ENCODE results near the gene MRPL40.
A peak's percentile ranks its signal among the peaks of the same experiment; 100 is the strongest.

Gene MRPL40

DNA sequence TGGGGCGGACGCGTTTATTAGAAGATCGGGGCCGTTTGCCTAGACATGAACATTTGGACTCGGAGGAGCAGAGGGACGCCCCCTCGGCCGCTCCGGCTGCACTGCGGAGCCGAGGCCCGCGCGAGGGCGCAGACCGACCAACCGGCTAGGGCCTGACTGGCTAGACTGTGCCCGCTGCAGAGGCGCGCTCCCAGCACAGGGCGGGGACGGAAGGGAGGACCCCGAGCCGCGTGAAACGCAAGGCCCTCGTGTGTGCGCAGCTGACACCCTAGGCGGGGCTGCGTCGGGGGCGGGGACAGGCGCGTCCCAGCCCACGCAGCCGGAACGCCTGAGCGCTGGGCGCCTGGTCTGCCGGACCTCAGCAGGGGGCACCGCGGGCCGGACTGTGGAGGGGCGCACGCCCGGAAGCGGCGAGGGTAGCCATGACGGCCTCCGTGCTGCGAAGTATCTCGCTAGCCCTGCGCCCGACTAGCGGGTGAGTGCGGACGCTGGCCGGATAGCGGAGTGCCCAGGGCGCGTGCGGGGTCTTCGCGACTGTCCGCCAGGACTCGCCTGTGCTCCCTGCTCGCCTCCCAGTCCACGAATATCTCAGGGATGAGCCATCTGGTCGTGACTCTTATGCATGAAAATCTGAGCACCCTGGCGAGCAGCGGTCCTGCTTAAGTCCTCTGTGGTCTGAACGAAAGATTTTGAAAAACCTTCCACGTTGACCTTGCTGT lies at the start of gene MRPL40:
Gene MRPL40, plus strand, starts transcription at position 413 of the 719 bp plus-strand sequence. Its CDS starts 10 bp downstream, at position 423.
- Mint-ChIP-seq H3K4me3 (peak within 1 kb of the TSS; percentile 92), H3K9me3 (no peaks in the 10 kb centered on the region), H3K27ac (peak within 1 kb of the TSS; percentile 93), H3K36me3 (ENCODE audit: low read depth) (peaks cover 16% of the 10 kb centered on the region), H3K4me1 (ENCODE audit: low read depth) (peaks cover 28% of the 10 kb centered on the region), H3K27me3 (ENCODE audit: low read depth) (no peaks in the 10 kb centered on the region)
- DNase-seq (ENCODE audit: low spot score), result peak; percentile 92

DNA sequence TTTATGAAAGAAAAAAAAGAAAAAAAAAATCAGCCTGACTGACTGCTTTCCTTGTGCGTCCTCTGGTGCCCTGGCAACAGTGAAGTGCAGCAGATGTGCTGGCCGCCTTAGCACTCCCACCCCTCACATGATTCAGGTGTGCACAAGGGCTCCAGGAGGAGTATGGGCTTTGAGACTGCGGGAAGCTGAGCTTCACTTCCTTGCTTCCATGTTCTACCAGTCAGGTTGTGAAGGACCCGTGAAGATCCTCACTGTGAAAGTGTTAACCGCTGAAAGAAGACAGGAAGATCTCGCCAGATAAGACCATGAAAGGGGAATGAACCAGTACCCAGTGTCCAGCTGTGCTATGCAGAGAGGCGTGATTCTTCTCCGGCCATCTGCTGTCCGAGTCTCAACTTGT lies 49.1 kb upstream of the MRPL40 start:
- H3K36me3 Mint-ChIP-seq (ENCODE audit: low read depth), result peaks cover 39% of the 10 kb centered on the region
- no peak for DNase-seq (ENCODE audit: low spot score)
- no peaks in the 10 kb centered on the region for H3K27me3 Mint-ChIP-seq (ENCODE audit: low read depth)
- H3K27ac Mint-ChIP-seq, result no peak overlapping the region
- H3K9me3 Mint-ChIP-seq, result no peaks in the 10 kb centered on the region
- no peaks in the 10 kb centered on the region for H3K4me1 Mint-ChIP-seq (ENCODE audit: low read depth)
- H3K4me3 Mint-ChIP-seq, result no peak overlapping the region

DNA sequence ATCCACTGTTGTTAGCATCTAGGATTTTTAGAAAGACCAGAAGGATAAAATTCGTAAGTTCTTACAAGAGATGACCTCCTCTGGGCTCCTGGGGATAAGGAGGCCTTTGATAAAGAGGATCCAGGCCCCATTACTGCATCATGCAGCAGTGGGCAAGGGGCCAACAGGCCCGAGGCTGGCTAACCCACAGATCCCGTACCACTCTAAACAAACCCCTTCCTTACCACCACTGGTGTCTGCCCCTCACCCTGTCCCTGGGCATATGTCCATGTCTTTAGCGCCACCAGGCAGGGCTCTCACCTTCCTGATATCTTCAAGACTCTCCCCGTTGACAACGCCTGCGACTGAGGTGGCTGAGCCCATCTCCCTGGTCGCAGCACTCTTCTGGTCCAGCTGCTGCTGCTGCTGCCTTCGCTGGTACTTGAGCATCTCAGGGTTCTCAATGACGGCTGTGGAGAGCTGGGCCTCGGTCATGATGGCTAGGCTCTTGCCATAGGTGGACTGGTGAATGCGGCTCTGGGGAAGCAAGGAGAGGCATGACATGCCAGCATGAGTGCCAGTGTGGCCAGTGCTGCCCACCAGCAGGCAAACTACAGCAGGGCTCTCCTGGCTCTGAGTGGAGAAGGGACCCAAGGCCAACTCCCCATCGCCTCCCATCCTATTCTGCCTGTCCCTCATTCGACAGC lies 47.0 kb upstream of the MRPL40 start:
- no peak for DNase-seq (ENCODE audit: low spot score)
- Mint-ChIP-seq H3K36me3 (ENCODE audit: low read depth) (peaks cover 49% of the 10 kb centered on the region), H3K4me1 (ENCODE audit: low read depth) (no peaks in the 10 kb centered on the region), H3K27me3 (ENCODE audit: low read depth) (no peaks in the 10 kb centered on the region), H3K27ac (no peak overlapping the region), H3K4me3 (no peak overlapping the region), H3K9me3 (no peaks in the 10 kb centered on the region)

DNA sequence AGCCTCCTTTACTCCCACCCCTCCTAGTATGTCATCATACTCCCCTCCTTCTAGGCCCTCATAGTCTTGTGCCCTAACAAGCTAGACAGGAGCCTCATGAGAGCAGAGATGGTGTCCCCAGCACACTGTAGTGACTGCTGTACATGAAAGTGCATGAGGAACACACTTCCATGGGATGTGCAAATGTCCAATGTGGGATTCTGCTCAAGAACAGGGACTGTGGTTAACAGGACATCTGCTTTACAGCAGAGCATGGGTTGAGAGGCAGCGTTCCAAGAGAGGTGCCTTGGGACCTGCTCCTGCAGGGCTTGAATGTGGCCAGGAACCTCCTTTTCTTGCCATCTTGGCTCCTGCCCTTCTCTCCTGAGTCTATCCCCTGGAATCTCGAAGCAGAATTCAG lies 46.1 kb upstream of the MRPL40 start:
- no peaks in the 10 kb centered on the region for H3K9me3 Mint-ChIP-seq
- no peaks in the 10 kb centered on the region for H3K27me3 Mint-ChIP-seq (ENCODE audit: low read depth)
- no peak for DNase-seq (ENCODE audit: low spot score)
- peaks cover 54% of the 10 kb centered on the region for H3K36me3 Mint-ChIP-seq (ENCODE audit: low read depth)
- H3K27ac Mint-ChIP-seq, result no peak overlapping the region
- no peak overlapping the region for H3K4me3 Mint-ChIP-seq
- H3K4me1 Mint-ChIP-seq (ENCODE audit: low read depth), result peaks cover 2% of the 10 kb centered on the region

DNA sequence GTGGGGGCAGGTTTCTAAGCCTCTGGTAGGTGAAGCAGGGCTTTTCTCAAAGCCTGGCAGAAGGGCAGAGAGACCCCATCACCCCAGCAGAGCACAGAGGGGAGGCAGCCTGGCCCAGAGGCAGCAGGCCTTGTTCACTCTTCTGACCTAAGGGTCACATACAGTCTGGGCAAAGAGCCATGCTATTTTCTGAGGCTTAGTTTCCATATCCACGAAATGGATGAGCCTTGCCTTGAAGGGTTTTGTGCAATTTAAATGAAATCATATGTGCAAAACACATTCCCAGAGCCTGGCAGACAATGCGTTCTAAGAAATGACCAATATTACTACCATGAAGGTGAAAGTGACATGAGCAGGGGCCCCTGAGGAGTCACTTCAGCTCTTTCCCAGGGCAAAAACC lies 45.3 kb upstream of the MRPL40 start:
- Mint-ChIP-seq H3K4me3 (no peak overlapping the region), H3K9me3 (no peaks in the 10 kb centered on the region), H3K27ac (no peak overlapping the region), H3K36me3 (ENCODE audit: low read depth) (peaks cover 48% of the 10 kb centered on the region), H3K27me3 (ENCODE audit: low read depth) (no peaks in the 10 kb centered on the region), H3K4me1 (ENCODE audit: low read depth) (peaks cover 2% of the 10 kb centered on the region)
- no peak for DNase-seq (ENCODE audit: low spot score)

DNA sequence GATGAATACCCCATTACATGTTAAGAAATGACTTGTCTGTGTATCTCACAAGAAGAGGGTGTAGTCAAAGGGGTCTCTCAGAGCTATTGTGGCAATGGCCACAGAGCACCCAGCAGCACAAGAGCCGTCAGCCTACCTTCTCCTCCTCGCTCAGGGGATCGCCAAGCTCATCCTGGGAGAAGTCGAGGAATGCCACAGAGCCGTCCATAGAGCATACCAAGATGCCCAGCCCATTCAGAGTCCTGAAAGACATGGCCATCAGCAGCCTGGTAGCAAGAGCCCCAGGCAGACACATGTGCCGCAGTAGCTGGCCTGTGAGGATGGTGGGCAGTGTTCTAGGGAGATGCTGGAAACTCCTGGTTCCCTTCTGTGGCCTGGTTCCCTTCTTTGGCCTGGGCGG lies 44.8 kb upstream of the MRPL40 start:
- H3K27ac Mint-ChIP-seq, result no peak overlapping the region
- peaks cover 45% of the 10 kb centered on the region for H3K36me3 Mint-ChIP-seq (ENCODE audit: low read depth)
- no peak overlapping the region for H3K4me3 Mint-ChIP-seq

DNA sequence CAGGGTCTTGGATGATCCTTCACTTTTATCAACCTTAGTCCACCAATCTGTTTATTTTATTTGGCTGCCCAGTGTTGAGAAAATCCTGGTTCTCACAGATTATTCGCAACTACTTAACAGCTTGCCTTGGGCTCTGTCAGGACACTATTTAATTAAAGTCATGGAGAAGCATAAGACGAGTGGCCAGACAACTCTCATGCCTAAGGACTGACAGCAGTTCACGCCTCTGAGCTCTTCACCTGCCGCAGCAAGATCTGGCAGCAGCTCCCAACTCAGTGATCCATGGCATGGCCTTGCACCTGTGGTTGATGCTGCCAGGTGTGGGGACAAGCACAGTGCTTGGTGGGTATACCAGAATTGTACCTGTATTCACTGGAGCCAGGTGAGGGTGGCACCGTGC lies 38.6 kb upstream of the MRPL40 start:
- H3K4me1 Mint-ChIP-seq (ENCODE audit: low read depth), result peaks cover 2% of the 10 kb centered on the region
- H3K27ac Mint-ChIP-seq, result no peak overlapping the region
- H3K27me3 Mint-ChIP-seq (ENCODE audit: low read depth), result no peaks in the 10 kb centered on the region
- peaks cover 46% of the 10 kb centered on the region for H3K36me3 Mint-ChIP-seq (ENCODE audit: low read depth)
- no peaks in the 10 kb centered on the region for H3K9me3 Mint-ChIP-seq
- no peak overlapping the region for H3K4me3 Mint-ChIP-seq
- DNase-seq (ENCODE audit: low spot score), result no peak

More for the DNA sequence above, 44.8 kb upstream of the MRPL40 start:
- H3K4me1 Mint-ChIP-seq (ENCODE audit: low read depth), result peaks cover 2% of the 10 kb centered on the region
- no peaks in the 10 kb centered on the region for H3K27me3 Mint-ChIP-seq (ENCODE audit: low read depth)
- DNase-seq (ENCODE audit: low spot score), result no peak
- no peaks in the 10 kb centered on the region for H3K9me3 Mint-ChIP-seq

DNA sequence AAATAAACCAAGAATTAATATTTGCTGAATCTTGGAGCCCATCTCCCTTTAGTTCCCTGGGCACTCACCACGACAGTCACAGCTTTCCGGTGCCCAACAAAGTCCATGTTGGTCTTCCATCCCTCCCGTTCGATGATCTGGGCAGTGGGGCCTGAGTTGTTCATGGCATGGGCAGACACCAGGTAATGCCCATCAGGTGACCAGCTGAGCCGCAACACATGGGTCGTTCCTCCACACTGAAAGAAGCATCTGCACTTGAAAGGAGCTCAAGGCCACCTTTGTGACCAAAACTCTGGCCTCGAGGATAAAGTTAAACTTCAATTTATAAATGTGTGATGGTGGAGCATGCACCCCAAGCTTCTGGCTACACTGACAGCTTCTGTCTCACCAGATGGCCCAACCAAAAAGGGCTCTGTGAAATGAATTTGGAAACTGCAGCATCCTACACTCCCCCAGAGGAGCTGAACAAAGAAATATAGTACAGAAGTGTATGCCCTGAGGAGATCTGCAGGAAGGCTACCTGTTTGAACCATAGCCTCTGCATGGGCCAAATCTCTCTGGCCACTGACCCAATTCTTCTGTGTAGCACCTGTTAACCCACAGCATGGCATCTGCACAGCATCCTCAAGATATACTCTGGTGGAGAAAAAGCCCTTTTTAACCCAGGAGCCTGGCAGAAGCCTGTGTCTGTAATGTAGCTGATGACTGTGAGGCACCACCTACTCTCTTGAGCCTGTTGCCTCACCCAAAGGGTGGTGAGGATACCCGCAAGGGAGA lies 37.9 kb upstream of the MRPL40 start:
- Mint-ChIP-seq H3K36me3 (ENCODE audit: low read depth) (peaks cover 42% of the 10 kb centered on the region), H3K4me1 (ENCODE audit: low read depth) (peaks cover 2% of the 10 kb centered on the region), H3K27me3 (ENCODE audit: low read depth) (no peaks in the 10 kb centered on the region), H3K27ac (no peak overlapping the region), H3K9me3 (no peaks in the 10 kb centered on the region), H3K4me3 (no peak overlapping the region)
- DNase-seq (ENCODE audit: low spot score), result no peak

DNA sequence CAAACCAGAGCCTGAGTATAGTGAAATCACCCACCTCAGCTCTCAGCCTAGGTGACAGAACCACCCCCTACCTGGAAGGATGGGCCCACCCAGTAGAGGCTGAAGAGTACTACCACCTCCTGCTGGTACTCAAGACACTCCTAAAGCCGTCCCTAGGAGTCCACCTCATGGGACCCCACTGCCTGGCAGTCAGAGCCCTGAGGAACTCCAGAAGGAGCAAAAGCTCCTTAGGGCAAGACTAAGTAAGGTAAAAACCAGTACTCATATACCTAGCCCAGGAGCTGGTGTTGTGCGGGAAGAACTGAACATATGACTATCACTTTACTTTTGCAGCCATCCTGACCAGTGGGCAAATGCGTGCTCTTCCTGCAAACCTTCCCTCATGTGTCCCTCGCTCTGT lies 37.1 kb upstream of the MRPL40 start:
- no peaks in the 10 kb centered on the region for H3K9me3 Mint-ChIP-seq
- H3K36me3 Mint-ChIP-seq (ENCODE audit: low read depth), result peaks cover 38% of the 10 kb centered on the region
- no peak for DNase-seq (ENCODE audit: low spot score)
- H3K27ac Mint-ChIP-seq, result no peak overlapping the region
- H3K4me1 Mint-ChIP-seq (ENCODE audit: low read depth), result peaks cover 2% of the 10 kb centered on the region
- no peak overlapping the region for H3K4me3 Mint-ChIP-seq
- no peaks in the 10 kb centered on the region for H3K27me3 Mint-ChIP-seq (ENCODE audit: low read depth)

DNA sequence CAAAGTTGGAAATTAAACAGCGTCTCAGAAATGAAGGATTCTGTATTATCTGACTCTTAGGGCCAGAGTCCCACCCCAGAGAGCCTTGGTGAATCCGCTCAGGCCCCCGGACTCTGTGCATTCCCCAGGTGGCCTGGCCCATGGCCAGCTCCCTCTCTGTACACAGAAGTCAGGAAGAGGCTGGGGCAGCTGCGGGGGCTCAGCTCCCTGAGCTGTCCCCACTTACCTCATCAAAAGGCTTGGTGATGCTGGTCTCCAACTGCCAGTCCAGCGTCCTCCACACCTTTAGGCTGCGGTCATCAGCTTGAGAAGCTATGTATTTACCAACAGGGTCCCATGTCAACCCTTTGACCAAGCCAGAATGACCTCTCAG lies 35.8 kb upstream of the MRPL40 start:
- peaks cover 38% of the 10 kb centered on the region for H3K36me3 Mint-ChIP-seq (ENCODE audit: low read depth)

DNA sequence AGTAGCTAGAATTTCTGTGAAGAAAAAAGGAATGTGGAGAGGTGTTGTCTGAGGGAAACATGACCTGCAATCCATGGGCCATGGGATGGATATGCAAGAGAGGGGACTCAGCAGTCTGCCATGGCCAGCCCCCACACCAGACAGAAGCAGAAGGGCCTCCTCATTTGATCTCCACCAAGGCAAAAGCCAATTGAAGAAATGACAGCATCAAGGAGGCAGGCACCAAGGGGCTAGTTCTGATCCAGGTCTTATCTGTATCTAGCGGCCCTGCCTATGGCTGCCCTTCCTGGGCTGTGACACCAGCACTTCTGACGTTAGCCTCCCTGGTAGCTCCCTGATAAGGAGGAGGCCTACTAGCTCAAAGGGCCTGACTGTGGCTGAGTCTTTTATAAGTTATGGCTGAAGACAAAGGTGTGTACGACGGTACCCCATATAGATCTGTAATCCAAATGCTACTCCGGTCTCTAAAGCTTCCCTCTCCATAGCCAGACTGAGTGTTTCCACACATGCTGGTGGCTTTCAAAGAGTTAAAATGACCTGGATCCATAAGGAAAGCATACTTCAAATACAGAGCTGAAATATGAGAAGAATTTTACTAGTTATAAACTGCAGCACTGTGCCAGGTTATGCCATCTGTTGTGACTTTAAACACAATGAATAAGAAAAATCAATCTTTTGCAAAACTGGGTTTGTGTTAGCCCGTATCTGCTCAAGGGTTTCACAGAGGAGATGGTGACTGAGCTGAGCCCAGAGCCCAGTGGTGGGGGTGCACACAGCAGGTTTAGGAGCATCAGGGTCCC lies 35.2 kb upstream of the MRPL40 start:
- Mint-ChIP-seq H3K4me3 (no peak overlapping the region), H3K9me3 (no peaks in the 10 kb centered on the region), H3K4me1 (ENCODE audit: low read depth) (no peaks in the 10 kb centered on the region), H3K36me3 (ENCODE audit: low read depth) (peaks cover 41% of the 10 kb centered on the region), H3K27me3 (ENCODE audit: low read depth) (no peaks in the 10 kb centered on the region), H3K27ac (no peak overlapping the region)
- DNase-seq (ENCODE audit: low spot score), result no peak

More for the DNA sequence above, 35.8 kb upstream of the MRPL40 start:
- no peaks in the 10 kb centered on the region for H3K9me3 Mint-ChIP-seq
- no peaks in the 10 kb centered on the region for H3K27me3 Mint-ChIP-seq (ENCODE audit: low read depth)
- H3K4me1 Mint-ChIP-seq (ENCODE audit: low read depth), result no peaks in the 10 kb centered on the region
- DNase-seq (ENCODE audit: low spot score), result no peak
- H3K27ac Mint-ChIP-seq, result no peak overlapping the region
- H3K4me3 Mint-ChIP-seq, result no peak overlapping the region

DNA sequence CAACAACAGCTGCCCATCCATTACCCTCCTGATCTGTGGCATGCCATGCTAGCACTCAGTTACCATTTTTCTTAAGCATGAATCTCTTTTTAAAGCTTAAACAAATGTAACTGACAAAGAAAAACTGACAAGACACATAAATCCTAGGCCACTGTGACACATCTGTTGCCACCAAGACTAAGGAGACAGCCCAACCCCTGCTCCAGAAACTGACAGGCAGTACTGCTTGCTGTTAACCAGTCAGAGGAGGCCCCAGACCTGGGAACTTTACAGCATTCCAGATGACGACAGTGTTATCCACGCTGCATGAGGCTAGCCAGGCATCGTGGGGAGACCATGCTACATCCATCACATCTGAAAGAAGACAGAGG lies 34.6 kb upstream of the MRPL40 start:
- Mint-ChIP-seq H3K4me1 (ENCODE audit: low read depth) (no peaks in the 10 kb centered on the region), H3K4me3 (no peak overlapping the region), H3K27me3 (ENCODE audit: low read depth) (no peaks in the 10 kb centered on the region), H3K9me3 (no peaks in the 10 kb centered on the region), H3K27ac (no peak overlapping the region), H3K36me3 (ENCODE audit: low read depth) (peaks cover 40% of the 10 kb centered on the region)
- no peak for DNase-seq (ENCODE audit: low spot score)

DNA sequence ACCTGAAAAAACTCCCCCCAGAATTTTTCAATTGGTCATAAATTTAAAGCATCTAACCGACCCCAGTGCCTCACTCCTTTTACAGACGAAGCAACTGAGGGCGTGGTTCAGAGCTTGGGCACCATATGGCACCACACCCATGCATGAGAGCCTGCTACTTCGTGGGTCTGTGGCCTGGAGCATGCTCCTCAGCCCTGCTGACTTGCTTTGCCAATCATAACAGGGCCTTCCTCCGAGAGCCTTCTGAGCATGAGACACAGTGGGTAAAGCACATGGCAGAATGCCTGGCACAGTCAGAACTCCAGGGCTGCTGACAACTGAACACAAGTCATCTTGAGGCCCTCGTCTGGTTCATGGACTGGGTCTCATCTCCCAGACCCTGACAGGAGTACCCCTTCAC lies 34.1 kb upstream of the MRPL40 start:
- H3K36me3 Mint-ChIP-seq (ENCODE audit: low read depth), result peaks cover 37% of the 10 kb centered on the region
- H3K27me3 Mint-ChIP-seq (ENCODE audit: low read depth), result no peaks in the 10 kb centered on the region
- no peak overlapping the region for H3K4me3 Mint-ChIP-seq
- H3K4me1 Mint-ChIP-seq (ENCODE audit: low read depth), result no peaks in the 10 kb centered on the region
- H3K27ac Mint-ChIP-seq, result no peak overlapping the region
- DNase-seq (ENCODE audit: low spot score), result no peak
- no peaks in the 10 kb centered on the region for H3K9me3 Mint-ChIP-seq
